GM21528 (cell line): ENCODE measurements around the gene CBX4.

Experiments
- ATAC-seq: cut with Tn5 transposase; IDR thresholded peaks from one replicate; pipeline ENCODE4 v1.9.1; 2021; ENCODE audit warnings: mild to moderate bottlenecking, moderate library complexity; ENCODE audit not compliant: unreplicated experiment, low FRiP score

Gene CBX4

DNA sequence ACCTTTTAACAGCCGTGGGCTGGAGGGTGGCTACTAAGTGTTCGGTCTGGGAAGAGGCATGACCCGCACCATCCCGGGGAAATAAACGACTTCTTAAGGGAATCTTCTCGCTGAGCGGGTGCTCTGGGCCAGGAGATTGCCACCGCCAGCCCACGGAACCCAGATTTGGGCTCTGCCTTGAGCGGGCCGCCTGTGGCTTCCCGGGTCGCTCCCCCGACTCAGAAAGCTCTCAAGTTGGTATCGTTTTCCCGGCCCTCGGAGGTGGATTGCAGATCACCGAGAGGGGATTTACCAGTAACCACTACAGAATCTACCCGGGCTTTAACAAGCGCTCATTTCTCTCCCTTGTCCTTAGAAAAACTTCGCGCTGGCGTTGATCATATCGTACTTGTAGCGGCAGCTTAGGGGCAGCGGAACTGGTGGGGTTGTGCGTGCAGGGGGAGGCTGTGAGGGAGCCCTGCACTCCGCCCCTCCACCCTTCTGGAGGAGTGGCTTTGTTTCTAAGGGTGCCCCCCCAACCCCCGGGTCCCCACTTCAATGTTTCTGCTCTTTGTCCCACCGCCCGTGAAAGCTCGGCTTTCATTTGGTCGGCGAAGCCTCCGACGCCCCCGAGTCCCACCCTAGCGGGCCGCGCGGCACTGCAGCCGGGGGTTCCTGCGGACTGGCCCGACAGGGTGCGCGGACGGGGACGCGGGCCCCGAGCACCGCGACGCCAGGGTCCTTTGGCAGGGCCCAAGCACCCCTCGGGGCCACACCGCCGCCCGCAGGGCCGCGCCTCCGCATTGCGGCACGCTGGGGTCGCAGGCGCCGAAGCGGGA, 3.6 kb upstream of the CBX4 start:
- no peak for ATAC-seq

DNA sequence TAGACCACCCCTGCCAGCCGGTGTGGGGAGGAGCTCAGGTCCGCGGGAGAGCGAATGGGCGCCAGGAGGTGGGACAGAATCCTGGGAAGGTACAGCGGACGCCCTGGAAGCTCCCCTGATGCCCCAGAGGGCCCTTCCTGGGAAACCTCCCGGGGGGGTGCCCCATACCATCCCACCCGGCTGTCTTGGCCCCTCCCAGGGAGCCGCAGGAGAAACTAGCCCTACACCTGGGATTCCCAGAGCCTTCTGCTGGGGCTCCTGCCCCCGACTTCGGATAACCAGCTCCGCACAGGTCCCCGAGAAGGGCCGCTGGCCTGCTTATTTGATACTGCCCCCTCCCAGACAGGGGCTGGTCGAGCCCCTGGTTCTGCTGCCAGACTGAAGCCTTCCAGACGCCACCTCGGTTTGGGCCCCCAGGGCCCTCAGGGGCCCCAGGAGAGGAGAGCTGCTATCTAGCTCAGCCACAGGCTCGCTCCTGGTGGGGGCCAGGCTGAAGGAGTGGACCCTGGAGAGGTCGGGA, 3.0 kb upstream of the CBX4 start:
- ATAC-seq = no peak

DNA sequence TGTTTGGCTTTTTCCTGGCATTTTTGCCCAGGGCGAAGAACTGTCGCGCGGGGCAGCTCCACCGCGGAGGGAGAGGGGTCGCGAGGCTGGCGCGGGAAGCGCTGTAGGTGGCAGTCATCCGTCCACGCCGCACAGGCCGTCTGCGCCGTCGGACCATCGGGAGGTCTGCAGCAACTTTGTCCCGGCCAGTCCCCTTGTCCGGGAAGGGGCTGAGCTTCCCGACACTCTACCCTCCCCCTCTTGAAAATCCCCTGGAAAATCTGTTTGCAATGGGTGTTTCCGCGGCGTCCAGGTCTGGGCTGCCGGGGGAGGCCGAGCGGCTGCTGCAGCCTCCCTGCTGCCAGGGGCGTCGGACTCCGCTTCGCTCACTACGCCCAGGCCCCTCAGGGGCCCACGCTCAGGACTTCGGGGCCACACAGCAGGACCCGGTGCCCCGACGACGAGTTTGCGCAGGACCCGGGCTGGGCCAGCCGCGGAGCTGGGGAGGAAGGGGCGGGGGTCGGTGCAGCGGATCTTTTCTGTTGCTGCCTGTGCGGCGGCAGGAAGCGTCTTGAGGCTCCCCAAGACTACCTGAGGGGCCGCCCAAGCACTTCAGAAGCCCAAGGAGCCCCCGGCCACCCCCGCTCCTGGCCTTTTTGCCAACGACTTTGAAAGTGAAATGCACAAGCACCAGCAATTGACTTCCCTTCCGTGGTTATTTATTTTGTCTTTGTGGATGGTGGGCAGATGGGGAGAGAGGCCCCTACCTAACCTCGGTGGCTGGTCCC, 2.3 kb upstream of the CBX4 start:
- ATAC-seq = no peak

DNA sequence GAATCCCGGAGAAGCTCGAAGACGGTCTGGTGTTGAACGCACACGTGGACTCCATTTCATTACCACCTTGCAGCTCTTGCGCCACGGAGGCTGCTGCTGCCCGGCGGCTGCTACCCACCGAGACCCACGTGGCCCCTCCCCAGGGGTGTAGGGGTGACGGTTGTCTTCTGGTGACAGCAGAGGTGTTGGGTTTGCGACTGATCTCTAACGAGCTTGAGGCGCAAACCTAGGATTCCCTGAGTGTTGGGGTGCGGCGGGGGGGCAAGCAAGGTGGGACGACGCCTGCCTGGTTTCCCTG, 1.7 kb upstream of the CBX4 start:
- ATAC-seq = no peak

DNA sequence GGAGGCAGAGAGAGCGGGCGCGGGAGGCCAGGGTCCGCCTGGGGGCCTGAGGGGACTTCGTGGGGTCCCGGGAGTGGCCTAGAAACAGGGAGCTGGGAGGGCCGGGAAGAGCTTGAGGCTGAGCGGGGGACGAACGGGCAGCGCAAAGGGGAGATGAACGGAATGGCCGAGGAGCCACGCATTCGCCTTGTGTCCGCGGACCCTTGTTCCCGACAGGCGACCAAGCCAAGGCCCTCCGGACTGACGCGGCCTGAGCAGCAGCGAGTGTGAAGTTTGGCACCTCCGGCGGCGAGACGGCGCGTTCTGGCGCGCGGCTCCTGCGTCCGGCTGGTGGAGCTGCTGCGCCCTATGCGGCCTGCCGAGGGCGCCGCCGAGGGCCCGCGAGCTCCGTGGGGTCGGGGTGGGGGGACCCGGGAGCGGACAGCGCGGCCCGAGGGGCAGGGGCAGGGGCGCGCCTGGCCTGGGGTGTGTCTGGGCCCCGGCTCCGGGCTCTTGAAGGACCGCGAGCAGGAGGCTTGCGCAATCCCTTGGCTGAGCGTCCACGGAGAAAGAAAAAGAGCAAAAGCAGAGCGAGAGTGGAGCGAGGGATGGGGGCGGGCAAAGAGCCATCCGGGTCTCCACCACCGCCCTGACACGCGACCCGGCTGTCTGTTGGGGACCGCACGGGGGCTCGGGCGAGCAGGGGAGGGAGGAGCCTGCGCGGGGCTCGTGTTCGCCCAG, 1.2 kb upstream of the CBX4 start:
- no peak for ATAC-seq

DNA sequence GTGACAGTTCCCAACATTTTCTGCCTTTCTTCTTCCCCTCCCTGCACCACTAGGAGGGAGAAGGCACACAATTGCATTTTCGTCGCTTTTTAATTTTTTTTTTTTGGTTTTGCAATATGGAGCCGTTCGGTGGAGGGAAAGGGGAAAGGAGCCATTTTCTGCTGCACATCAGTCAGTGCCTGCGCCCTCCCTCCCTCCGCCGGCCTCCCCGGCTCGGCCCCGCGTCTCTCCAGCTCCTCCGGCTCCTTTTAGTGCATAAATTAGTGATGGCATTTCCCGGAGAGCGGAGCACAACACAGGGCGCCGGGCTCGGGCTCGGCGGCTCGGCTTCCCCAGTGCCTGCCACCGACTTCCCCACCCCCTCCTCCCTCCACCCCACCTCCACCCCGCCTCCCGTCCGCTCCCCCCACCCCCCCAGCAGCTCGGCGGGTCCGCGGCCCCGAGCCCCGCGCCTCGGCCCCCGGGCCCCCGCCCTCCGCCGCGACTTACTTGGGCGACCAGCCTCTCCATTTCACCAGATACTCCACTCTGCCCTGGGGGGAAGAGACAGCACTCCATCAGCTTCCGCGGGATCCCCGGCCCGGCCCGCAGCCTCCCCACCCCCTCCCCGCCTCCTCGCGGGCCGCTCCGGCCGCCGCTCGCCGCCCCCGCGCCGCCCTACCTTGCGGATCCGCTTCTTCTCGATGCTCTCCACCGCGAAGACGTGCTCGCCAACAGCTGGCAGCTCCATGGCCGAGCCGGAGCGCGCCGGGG, 542 bp downstream of the CBX4 start:
- ATAC-seq = peak; percentile 20

DNA sequence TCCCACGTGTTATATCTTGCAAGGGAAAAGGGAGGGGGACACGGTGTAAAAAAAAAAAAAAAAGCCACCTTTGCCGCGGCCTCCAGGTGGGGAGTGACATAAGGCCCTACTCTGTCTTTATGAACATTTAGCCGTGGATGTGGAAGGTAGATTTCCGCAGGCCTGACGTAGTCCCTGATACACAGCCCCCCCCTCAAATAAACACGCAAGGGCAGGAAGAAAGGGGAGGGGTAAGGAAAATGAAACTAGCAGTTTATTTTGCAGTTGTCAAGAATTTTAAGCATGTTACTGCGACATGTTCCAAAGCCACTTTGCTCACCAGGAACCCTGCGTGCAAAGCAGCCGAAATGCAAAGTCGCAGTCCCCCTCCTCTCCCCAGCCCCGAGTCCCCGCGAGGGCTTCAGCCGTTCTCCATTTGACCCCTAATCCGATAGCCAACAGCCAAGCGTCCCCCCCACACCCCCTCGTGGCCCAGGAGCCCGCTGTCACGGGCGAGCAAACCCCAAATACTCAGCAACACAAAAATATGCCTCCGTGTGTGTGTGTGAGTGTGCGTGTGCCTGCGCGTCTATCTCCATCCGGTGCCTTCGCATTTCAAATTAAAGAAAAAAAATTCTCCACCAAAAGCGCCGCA, 1.2 kb downstream of the CBX4 start:
- ATAC-seq = no peak

DNA sequence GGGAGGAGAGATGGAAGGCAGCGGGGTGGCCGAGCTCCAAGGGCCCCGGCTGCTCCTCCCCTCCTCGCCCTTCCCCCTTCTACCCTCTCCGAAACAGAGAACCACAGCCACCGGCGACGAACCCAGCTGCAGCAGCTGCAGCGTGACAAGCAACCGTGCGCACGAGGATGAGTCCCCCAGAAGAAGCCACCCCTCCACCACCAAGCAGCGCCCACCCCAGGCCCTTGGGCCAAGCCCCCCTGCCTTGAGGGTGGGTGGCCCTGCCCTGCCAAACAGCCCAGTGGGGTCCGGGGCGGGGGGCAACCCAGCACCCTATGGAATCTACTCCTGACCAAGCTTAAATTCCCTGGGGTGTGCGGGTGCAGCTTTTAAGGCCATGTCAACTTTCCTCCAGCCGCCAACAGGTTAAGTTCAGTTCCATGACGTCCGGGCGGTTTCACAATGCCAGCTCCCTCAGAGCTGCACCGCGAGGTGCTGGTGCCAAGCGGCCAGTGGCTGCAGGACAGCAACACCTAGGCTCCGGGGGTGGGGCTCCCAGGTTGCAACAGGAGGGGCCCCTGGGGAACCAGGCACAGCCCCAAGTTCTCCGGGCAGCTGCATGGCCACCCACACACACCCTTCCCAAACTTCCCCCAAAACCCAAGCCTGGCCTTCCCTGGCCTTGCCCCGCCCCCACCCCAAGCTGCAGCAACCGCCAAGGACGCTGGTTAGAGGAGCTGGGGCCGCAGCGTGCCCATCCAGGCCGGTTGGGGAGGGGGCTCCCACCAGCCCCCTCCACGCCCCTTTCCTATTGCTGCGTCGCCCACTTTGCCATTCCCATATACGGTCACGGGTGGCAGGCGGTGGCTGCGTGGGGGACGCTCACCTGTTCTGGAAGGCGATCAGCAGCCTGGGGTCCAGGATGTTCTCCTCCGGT, 2.0 kb downstream of the CBX4 start:
- ATAC-seq = no peak

DNA sequence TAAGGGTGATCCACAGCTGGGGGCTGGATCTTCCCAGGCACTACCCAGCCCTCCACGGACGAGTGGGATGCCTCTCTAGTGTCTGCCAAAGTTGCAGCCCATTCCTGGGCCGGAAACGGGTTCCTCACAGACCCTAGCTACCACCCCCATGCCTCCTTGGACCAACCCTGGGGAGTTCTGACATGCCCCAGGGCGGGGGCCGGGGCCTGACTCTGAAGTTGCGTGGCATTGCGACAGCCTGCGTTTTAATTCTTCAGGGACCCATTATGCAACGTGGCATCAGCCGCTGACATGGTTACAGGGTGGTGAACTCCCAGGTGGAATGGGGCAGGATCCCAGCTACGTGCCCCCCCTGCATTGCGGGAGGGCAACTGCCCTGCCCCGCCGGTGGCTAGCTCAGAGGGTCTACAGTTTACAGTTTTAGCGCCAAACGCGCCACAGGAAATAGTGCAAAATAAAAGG, 2.7 kb downstream of the CBX4 start:
- ATAC-seq = no peak

DNA sequence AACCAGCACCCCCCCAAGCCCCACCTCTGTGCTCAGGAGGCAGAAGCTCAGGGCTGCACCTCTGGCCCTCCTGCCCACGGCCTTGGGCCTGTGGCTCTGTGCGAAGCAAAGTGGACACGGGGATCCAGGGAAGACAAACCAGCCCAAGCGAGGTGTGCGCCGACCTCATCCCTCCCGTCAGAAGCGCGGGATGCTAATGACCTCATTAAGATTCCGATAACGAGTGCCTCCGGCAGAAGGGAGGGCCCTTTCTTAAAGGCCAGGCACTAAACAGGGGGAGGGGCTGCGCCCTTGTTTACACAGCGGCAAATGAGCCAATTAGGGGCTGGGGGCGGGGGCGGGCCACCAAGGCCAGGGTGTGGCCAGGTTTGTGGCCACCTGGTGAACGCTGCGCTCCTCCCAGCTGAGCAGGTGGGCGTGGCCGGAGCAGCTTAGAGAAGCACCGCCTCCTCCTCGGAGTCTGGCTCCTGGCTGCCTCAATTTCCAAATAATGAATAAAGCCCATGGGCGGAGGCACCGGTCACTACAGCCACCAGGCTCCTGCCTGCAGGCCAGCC, 3.2 kb downstream of the CBX4 start:
- no peak for ATAC-seq

DNA sequence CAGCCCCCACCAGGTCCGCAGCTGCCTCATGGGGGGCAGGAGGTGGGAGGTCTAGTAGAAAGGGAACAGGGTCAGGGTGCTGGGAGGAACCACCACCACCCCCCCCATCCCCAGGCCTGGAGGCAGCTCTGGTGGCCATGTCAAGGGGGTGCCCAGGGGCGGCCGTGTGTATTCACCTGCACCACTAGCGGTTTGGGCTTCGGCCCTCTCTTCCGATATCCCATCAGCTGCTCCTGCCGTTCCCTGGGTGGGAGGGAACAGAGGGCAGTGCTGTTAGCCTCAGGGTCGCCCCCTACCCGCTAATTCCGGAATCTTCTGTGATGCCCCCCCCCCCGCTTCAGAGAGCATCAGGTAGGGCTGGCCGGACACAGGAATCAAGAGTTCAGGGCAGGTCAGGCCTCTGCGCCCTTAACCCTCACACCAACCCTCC, 3.8 kb downstream of the CBX4 start:
- ATAC-seq = no peak

DNA sequence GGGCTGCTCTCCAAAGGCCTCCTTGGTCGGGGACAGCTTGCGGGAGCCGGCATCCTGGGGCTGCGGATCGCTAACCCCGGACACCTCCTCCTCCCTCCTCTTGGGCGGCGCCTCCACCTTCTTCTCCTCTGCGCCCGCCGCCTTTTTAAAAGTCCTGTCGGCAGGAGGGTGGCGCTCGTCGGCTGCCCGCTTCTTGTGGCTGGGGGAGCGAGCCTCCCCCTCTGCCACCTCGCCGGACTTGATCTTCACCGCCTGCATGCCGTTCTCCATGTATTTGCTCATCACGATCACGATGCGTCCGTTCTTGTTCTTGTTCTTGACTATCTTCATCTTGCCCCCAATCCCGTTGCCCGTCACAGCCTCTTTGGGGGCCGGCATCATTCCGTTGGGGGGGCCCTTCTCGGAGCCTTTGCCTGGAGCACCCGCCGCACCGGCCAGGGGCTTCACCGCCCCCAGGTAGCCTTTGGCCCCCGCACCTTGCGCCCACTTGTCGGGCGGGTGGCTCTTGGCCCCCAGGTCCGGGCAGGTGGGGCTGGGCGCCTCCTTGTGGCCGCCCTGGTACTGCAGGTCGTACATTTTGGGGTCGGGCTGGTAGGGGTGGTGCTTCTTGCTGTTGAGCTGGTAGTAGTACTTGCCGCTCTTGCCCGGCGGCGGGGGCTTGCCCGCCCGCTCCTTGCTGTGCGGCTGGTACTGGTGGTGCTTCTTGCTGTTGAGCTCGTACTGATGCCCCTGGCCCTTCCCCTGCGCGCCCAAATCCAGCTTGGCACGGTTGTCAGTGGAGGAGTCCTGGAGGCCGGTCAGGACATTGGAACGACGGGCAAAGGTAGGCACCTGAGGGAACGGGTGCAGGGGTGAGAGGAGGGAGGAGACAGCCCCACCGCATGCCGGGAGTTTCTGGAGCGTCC, 4.4 kb downstream of the CBX4 start:
- no peak for ATAC-seq

DNA sequence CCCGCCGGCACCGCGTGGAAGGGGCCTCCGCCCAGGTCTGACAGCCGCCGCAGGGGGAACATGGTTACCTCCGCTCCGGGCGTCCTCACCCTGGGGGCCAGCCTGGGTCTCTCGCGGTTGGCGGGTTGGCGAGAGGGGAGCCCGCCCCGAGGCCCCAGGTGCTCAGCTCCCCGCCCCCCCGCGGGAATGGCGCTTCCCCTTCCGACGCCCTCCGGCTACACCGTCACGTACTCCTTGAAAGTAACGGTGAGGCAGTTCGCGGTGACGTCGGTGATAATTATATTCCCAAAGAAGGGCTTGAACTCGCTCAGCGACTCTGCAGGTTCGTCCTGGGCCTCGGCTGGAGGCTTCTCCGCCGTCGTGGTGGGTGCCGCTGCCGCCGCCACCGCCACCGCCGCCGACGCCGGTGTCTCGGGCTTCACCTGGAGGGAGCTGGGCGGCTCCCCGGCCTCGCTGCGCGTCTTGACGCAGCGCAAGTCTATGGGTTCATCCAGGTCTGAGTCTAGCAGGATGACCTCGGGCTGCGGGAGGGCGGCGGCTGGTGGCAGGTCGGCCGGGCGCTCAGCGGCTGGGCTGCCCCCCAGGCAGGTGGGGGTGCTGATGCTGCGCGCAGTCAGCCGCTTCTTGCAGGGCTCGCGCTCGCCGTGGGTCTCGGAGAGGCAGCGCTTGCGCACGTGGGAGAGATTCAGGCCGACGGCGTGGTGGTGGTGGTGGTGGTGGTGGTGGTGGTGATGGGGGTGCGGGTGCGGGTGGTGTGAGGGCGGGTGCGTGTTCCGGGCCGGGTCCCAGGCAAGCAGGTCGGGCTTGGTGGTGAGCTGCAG, 5.3 kb downstream of the CBX4 start:
- no peak for ATAC-seq

DNA sequence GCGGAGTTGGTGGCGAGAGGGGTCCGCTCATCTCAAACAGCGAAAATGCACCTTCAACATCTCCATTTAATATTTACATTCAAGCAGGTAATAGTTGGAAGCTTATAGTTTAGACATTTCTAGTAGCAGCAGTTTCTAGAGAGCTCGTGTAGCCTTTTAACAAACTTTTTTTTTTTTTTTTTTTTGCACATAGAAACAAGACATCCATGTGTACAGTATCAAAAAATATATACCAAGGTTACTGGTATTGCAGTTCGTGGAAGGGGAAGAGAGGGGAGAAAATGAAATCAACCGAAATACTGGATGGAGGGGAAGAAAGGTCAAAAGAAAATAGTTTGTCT, 6.2 kb downstream of the CBX4 start:
- no peak for ATAC-seq

DNA sequence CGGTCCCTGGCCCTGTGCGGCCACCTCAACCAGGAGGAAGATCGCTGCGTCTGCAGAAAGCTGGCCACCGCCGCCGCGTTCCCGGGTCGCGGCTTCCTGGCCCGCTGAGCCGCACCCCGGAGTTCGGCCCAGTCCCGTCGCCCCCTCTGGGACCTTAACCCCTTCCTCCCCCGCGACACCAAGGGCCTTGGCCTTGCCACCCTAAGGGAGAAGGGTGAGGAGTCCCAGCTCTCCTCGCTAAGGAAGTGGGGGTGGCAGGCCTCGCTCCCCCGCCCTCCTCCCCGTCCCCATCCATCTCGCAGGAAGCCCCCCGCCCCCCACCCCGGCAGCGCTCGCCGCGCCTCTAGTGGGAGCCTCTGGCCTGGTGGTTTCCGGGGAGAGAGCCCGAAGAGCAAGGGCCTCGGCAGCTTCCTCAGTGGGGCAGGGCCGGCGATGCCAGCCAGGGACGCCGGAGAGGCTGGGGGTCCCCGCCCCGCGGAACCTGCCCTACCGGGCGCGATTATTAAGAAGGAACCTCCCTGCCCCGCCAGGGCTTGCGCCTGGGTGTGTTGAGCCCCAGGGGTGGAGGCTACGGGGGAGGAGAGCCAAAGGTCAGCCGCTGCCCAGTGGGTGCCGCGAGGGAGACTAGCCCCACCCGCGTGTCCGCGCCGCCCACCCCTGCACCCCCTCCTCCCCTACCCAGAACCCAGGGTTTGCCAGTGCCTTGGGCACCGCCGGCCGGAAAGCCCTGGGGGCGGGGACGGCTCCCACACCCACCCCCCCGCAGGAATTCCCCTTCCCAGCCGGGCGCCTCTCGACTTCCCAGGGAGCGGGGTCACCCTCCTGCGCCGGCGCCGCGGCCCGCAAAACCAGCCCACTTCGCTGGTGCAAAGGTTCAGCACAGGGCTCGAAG, 6.8 kb downstream of the CBX4 start:
- ATAC-seq = no peak
